Sciatic nerve (tissue), 2 donors: ENCODE data around the gene NUP210. TPM values are rescaled to one million over a fixed set of nuclear protein-coding genes. Genes with fewer than 3 reads are reported as not detected.
"Not testable (repeated sequence)": the region's sequence is repeated elsewhere in the genome, so short reads cannot be mapped to it uniquely, and the experiment has no call there.

Experiments
- ATAC-seq: fragments of 200-7000 bp; cut with Tn5 transposase; one replicate; pipeline ENCODE4 v1.9.1; 2020; ENCODE audit warnings: mild to moderate bottlenecking, moderate library complexity
- DNase-seq: peaks from one replicate; pipeline ENCODE4 v3.0.0-alpha.2; 2020; ENCODE audit warnings: low spot score
- intact Hi-C: fragments of 100-400 bp; cut with DNase I; formaldehyde crosslinking; loops from one replicate; pipeline ENCODE4 v1.14.2; 2022
- total RNA-seq: library from RNA; stranded (reverse); fragmentation: NEBNext Ultra II Directional; extraction: Animal tissue kit (Norgen Biotek cat#: 25700); gene quantifications from one replicate; pipeline ENCODE4 v1.2.1, GENCODE V29; 2021
- donor health status: DM: no; HTN: no; CAD: no.
- donor health status: DM: no; HTN: no; CAD: no.

NUP210 gene
- total RNA-seq = 5.5 TPM

DNA sequence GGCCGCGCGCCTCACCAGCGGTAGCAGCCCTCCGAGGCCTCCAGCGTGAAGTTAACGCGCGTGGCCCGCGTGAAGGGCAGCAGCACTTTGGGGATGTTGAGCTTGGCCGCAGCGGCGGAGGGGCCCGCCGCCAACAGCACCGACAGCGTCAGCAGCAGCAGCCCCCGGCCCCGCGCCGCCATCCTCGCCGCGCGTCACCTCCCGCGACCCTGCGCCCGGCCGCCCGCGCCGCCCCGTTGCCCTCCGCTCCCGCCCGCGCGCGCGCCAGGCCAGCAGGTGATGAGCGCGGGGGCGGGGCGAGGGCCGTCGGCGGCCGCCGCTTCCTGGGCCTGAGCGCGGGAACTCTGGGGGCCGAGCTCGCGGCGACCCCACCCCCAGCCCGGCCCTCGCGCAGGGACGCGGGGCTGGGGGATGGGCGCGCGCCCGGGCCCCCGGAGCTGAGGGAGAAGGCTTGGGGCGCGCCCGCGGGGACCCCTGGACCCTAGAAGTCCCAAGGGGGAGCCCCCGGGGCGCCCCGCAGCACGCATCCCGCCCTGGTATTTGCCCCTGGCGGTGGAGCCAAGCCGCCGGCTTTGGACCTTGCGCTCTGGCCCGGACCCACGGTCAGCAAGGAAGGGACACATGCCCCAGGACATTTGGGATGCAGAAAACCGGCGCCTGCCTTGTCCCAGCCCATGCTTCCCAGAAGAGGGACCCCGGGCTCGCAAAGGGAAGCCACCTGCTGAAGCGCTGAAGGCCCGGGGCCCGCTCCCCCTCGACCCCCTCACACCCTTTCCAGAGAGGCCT, at the start of gene NUP210:
Gene NUP210, minus strand, starts transcription at position 278 of the 786 bp plus-strand sequence. Its CDS starts 96 bp downstream, at position 182.
- ATAC-seq (no peak), DNase-seq (no peak)
- intact Hi-C loops = no loop called here

DNA sequence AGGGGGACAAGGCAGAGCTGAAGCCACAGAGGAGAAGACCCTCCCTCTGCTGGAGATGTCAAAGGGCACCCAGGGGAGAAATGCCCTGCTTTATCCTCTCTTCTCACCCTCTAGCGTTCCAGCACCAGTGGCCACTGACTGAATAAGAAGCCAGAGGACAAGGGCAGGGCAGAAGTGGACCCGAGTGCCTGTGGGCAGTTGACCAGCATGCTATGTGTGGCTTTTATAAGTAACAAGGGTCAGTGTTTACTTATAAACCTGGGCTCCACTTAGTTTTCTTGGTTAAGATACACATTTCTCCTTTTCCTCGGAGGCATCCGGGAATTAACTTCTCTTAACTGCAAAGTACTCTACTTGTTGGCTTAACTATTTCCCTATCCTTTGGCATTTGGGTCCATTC, 46.7 kb upstream of the NUP210 start:
- intact Hi-C loops = no loop called here
- DNase-seq (no peak), ATAC-seq (no peak)

DNA sequence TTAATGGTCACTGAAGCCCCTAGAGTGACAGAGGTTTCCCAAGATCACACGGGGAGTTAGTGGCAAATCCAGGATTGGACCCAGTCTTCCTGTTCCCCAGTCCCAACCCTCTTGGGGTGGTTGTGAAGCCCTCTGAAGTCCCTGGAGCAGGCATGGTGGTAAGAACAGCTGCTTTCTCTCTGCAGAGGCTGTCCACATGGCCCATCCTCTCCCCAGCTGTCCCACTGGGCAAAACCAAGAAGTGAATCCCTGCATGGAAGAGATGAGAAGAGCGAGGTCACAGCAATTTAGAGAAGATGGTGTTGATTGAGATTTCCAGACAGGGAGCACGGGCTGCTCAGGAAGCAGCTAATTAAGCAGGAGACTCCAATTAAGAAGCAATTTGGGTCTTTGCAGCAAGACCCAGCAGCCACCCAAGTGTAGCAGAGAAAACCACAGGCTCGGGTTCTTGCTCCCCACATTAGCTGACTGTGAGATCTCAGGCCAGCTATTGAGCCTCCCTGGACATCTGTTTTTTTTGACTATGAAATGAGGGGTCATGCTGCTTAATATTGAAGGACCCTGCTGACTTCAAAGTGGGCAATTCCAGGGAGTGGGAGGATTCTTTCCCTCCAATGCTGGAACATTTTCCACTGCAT, 45.2 kb upstream of the NUP210 start:
- DNase-seq = no peak
- intact Hi-C loops = no loop called here
- no peak for ATAC-seq

DNA sequence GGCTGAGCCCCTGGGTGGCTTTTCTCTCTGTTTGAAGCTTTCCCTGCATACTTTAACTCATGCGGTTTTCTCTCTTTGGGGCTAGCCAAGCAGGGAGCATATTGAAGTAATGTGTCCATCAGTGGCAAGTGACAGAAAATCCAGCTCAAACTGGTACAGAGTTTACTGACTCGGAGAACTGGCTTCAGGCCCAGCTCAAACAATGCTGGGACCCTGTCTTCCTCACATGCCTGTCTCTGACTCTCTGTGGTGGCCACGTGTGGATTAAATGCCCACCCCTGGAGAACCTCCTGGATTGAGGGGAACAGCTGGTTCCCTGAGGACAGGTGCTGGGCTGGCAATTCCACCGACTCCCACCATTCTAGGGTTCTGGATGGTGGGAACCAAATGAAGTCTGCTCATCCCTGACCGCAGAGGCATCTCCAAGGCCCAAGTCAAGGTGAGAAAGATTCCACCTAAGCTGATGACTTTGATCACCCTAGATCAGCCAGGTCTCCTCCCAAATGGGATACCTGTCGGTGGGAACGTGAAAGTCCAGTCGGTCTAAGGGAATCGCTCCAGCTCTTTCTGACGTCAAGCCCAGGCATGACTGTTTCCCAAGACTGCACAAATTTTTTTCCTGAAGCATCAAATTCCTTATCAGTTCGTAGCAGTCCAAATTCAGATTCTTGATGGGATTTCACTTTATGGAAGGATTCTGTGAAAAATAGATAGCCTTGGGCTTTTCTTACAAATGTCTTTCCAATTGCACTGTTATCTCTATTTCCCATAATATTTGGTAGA, 43.7 kb upstream of the NUP210 start:
- ATAC-seq (peak; percentile 13), DNase-seq (no peak)
- intact Hi-C loops = no loop called here

DNA sequence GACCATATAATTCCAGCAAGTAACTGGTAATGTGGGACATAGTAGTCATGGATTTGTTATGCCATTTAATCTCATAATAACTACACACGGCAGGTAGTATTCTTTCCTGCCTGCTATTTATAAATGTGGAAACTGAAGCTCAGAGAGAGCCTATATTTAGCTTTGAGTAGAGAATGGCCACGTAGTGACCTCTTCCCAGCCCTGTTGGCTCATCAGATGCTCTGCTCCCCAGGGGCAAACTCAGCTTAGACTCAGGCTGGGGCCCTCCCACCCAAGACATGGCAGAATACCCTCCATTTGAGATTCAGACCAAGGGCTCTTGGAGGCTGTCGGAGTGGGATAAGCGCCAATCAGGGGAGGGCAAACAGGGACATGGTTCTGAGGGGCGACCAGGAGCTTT, 42.7 kb upstream of the NUP210 start:
- DNase-seq = no peak

DNA sequence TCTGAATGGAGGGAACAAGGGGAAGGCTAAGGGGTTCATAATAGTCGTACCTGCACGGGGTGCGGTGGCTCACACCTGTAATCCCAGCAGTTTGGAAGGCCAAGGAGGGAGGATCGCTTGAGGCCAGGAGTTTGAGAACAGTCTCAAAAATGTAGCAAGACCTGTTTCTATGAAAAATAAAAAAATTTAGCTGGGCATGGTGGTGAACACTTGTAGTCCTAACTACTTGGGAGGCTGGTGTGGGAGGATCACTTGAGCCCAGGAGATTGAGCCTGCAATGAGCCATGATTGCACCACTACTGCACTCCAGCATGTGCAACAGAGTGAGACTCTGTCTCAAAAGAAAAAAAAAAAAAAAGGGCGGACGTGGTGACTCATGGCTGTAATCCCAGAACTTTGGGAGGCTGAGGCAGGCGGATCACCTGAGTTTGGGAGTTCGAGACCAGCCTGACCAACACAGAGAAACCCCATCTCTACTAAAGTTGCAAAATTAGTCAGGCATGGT, 42.1 kb upstream of the NUP210 start:
- intact Hi-C loops = no loop called here

More for the DNA sequence above, 42.7 kb upstream of the NUP210 start:
- no peak for ATAC-seq
- intact Hi-C loops = no loop called here

DNA sequence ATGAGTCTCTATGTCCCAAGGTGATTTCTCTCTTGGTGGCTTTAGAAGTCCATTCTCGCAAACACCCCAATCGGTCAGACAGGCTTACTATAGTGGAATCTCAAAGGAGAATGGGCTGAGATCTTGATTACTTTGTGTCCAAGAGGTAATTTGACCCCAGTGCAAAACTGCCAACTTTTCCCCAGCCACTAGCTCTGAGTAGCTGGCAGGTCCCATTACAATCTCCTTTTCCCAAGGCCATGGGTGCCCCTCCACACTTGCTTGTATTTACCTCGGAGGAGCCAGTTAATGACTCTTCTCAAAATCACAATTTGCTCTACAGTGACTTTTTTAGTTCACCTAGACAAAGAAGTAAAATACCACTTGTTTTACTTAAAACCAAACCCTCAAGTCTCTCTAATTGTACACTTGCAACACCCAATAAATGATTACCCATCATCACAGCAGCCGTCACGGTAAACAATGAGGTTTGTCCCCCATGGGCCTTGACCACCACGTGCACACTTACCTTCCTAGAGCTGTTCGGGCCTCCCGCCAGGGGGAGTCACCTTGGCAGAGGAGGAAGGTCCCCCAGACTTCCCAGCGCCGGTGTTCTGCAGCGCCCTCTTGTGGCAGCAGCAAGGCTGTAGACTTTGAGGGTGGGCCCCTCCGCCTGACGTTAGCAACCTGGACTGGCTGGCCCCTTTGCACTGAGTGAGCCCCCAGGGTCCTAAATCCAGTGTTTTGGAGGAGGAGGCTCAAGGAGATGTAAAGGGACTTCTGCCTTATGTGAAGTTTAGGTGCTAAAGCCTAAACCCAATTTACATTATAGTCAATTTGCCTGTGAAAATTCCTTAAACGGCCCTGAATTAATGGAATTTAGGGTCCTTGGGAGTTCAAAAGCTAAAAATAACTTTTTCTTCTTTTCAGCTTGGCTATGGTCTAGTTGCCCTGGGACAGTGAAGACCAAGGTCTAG, 41.3 kb upstream of the NUP210 start:
- ATAC-seq = no peak
- intact Hi-C loops = no loop called here
- DNase-seq = no peak

More for the DNA sequence above, 42.1 kb upstream of the NUP210 start:
- ATAC-seq (no peak), DNase-seq (no peak)

DNA sequence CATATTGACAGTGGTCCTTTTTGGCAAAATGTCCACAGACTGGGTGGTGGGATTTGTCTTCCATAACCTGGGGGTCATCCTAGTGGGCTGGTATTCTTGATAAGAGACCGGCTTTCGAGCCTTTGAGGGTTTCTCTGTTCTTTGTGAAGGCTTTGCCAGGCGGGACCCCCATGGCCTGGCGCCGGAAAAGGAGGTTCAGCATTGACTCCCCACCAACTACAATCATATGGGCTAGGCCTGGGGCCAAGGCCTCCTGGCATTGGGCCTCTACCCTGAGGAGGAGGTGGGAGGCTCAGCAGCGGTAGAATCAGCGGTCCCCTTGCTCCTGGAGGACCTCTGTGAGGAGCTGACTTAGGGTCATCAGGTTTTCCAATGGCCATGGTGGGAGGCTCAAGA, 40.2 kb upstream of the NUP210 start:
- intact Hi-C loops = no loop called here
- no peak for DNase-seq
- ATAC-seq = no peak

DNA sequence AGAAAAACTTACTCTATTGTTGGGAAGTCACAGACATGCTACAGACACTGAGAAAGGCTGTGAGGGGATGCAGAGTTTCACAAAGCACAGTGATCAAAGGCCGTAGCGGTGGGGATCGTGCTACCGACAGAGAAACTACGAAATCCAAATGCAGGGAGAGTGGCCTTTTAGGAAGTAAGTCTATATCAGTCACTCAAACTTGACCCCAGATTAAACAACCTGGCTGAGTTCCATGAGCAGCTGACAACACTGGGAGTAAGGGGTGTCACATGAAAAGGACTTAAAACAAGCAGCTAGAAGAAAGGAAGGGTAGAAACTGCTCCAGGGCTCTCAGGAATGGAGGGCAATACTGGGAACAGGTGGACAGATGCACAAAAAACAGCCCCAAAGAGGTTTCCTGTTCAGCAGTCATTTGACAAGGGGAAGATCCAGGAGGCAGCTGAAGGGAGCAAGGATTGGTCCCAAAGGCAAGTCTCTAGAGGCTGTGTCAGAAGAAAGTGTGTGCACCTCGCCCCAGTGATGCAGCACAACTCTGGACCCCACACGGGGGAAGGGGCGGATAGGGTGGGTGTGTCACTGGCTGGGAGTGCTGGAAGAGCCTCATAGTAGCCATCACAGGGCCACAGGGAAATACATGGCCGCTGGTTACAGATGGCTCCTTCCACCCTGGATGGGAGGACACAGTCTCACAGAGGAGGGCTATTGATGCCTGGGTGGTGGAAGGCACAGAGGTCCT, 39.7 kb upstream of the NUP210 start:
- intact Hi-C loops = loop anchor here (10.0 kb wide), 1 partner anchor 365 kb away; no protein-coding TSS in a partner anchor
- DNase-seq = no peak
- no peak for ATAC-seq

DNA sequence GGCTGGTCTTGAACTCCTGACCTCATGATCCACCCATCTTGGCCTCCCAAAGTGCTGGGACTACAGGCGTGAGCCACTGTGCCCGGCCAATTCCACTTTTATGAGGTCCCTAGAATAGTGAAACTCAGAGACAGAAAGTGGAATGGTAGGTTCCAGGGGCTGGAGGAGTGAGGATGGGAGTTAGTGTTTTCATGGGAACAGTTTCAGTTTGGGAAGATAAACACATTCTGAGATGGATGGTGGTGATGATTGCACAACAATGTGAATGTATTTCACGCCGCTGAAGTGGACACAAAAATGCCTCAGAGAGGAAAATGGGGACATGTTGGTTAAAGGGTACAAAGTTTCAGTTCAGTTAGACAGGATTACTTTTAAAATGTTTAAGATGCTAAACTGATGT, 37.5 kb upstream of the NUP210 start:
- DNase-seq (no peak), ATAC-seq (no peak)
- intact Hi-C loops = loop anchor here (10.0 kb wide), 1 partner anchor 363 kb away; no protein-coding TSS in a partner anchor

DNA sequence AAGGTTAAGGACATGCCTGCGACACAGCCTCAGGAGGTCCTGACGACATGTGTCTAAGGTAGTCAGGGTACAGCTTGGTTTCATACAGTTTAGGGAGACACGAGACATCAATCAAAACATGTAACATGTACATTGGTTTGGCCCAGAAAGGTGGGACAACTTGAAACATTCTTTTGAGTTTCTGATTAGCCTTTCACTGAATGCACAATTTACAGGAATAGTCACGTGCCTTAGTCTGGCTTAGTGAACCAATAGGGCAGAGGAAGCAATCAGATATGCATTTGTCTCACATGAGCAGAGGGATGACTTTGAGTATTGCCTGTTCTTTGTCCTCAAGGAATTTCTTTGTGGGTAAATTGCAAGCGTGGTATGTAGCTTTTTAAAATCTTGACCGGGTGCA, 35.5 kb upstream of the NUP210 start:
- intact Hi-C loops = loop anchor here (10.0 kb wide), 1 partner anchor 361 kb away; no protein-coding TSS in a partner anchor
- ATAC-seq (no peak), DNase-seq (no peak)

DNA sequence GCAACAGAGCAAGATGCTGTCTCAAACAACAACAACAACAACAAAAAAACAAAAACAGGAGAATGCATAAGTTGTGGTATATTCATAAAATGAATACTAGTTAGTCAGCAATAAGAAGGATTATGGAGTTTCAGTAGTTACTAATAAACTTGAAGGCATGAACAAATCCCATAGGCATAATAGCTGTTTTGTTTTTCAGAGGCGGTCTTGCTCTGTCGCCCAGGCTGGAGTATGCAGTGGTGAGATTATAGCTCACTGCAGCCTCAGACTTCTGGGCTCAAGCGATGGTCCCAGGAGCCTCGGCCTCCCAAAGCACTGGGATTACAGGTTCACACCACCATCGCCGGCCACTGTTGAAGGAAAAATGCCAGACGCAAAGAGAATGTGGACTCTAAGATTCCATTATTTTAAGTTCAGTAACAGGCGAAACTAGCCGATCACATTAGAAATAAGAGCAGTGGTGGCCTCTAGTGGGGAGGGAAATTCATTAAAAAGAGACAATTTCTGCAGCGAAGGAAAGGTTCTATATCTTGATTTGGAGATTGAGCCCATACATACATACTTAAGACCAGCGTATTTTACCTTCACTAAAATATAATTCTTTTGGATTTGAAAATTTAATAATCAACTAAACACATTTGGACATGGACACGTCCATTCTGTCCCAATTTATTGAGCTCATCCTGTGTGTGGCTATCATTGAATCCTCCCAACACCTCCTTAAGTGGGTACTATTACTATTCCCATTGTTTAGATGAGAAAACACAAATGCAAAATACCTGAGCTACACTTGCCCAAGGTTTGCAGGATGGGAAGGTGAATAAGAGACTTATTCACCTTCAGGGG, 32.6 kb upstream of the NUP210 start:
- intact Hi-C loops = loop anchor here (10.0 kb wide), 1 partner anchor 358 kb away; no protein-coding TSS in a partner anchor
- DNase-seq = no peak
- ATAC-seq = peak; percentile 67

DNA sequence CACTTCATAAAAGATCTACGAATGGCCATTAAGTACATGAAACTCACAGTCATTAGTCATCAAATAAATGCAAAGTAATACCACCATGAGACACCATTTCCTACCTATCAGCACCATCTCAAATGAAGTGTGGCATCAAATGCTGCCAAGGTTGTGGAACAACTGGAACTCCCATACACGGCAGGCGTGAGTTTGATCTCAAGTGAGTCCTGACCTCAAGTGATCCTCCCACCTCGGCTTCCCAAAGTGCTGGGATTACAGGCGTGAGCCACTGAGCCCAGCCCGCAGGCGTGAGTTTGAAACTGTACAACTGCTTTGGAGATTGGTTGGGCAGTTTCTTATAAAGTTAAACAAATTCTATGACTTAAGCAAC, 31.2 kb upstream of the NUP210 start:
- intact Hi-C loops = loop anchor here (10.0 kb wide), 1 partner anchor 356 kb away; no protein-coding TSS in a partner anchor
- ATAC-seq = peak; percentile 22
- no peak for DNase-seq

DNA sequence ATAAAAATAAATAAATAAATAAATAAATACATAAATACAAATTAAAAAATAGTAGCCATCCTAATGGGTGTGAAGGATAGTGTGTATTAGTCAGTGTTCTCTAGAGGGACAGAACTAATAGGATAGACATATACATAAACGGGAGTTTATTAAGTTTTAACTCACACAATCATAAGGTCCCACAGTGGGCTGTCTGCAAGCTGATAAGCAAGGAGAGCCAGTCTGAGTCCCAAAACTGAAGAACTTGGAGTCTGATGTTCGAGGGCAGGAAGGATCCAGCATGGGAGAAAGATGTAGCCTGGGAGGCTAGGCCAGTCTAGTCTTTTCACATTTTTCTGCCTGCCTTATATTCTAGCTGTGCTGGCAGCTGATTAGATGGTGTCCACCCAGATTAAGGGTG, 22.8 kb upstream of the NUP210 start:
- intact Hi-C loops, DNase-seq, ATAC-seq: not testable (repeated sequence)

DNA sequence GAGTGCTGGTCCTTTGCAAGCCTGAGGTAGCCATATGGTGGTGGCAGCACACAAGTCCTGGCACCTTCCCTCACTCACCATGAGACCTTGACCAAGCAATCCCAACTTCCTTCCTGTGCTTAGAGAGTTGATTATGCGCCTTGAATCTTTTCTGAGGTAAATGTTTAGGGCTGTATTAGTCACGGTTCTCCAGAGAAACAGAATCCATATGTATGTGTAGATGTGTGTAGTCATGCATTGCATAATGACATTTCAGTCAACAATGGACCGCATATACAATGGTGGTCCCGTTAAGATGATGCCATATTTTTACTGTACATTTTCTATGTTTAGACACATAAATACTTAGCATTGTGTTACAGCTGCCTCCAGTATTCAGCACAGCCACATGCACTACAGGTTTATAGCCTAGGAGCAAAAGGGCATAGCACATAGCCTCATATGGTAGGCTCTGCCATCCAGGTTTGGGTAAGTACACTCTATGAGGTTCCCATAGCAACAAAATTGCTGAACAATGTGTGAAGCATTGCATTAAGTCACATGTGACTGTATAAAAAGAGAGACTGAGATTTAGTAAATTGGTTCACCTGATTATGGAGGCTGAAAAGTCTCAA, 20.2 kb upstream of the NUP210 start:
- intact Hi-C loops = no loop called here
- ATAC-seq (no peak), DNase-seq (no peak)

DNA sequence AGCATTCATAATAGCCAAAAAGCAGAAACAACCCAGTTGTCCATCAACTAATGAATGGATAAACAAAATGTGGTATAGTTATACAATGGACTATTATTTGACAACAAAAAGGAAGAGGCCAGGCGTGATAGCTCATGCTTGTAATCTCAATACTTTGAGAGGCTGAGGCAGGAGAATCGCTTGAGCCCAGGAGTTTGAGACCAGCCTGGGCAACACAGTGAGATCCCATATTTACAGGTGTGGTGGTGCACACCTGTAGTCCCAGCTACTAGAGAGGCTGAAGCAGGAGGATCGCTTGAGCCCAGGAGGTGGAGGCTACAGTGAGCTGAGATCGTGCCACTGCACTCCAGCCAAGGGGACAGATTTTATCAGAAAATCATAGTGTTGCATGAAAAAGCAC, 16.1 kb upstream of the NUP210 start:
- intact Hi-C loops, DNase-seq, ATAC-seq: not testable (repeated sequence)
